Psoas muscle (tissue), 8 donors: Measurements from ENCODE around the gene ST6GALNAC6. TPM values are rescaled to one million over a fixed set of nuclear protein-coding genes. Genes with fewer than 3 reads are reported as not detected.

ENCODE experiments used
- ATAC-seq, 4 donors: fragments of 200-7000 bp; cut with Tn5 transposase; one replicate each; pipeline ENCODE4 v1.9.1; 2020; ENCODE audit warnings: moderate library complexity in 3 of 4, mild to moderate bottlenecking in 2 of 4
- DNase-seq, 2 donors: peaks; one replicate each; pipeline ENCODE4 v3.0.0-alpha.2; 2020
- H3K27ac ChIP-seq: fragments of 200-600 bp; one replicate; pipeline ENCODE4 v1.8.0; 2022
- H3K27me3 ChIP-seq, 3 donors: fragments of 200-600 bp in 1 of 3; one replicate each; pipeline versions ENCODE4 v1.6.1 to v1.8.0; 2013 to 2022; ENCODE audit warnings: low read length in 2 of 3, mild to moderate bottlenecking in 2 of 3, moderate library complexity in 1 of 3; ENCODE audit not compliant: insufficient read depth in 3 of 3
- H3K36me3 ChIP-seq, 2 donors: fragments of 200-600 bp in 1 of 2; one replicate each; pipeline versions ENCODE4 v1.6.1 to v1.8.0; 2013 to 2022; ENCODE audit warnings: low read depth in 1 of 2, mild to moderate bottlenecking in 1 of 2, moderate library complexity in 1 of 2; ENCODE audit not compliant: insufficient read depth in 1 of 2
- H3K4me1 ChIP-seq: fragments of 200-600 bp; one replicate; pipeline ENCODE4 v1.8.0; 2022
- H3K4me3 ChIP-seq: fragments of 200-600 bp; one replicate; pipeline ENCODE4 v1.8.0; 2022; ENCODE audit warnings: mild to moderate bottlenecking
- H3K9me3 ChIP-seq: fragments of 200-600 bp; one replicate; pipeline ENCODE4 v1.8.0; 2022
- CTCF ChIP-seq: fragments of 200-600 bp; IDR thresholded peaks from one replicate; pipeline ENCODE4 v1.8.0; 2022; ENCODE audit warnings: antibody characterized with exemption
- WGBS, 3 donors: extraction: QIAGEN DNeasy Blood & Tissue Kit; methylation state at CpG; one replicate each; pipeline versions ENCODE4 v1.1.6 to v1.1.7; 2013; 5-methylcytosine and 5-hydroxymethylcytosine counted together
- intact Hi-C, 2 donors: fragments of 100-400 bp; cut with DNase I; formaldehyde crosslinking; loops; one replicate each; pipeline versions ENCODE4 v1.11.0 to v1.14.2; 2022
- polyA plus RNA-seq, 3 donors: library from polyadenylated mRNA; stranded (reverse); fragments of 200-250 nt; gene quantifications; one replicate each; pipeline ENCODE4 v1.2.3, GENCODE V29; 2013
- total RNA-seq, 4 donors: library from RNA; stranded (reverse); fragmentation: NEBNext Ultra II Directional in 2 of 4; extraction: Animal tissue kit (Norgen Biotek cat#: 25700) in 2 of 4; gene quantifications; one replicate each; pipeline versions ENCODE4 v1.2.1 to v1.2.4, GENCODE V29; 2021 to 2023
- donor health status: healthy with polysubstance abuse.
- donor health status: DM: no; HTN: no; CAD: no; lungs with moderate emphysema.
- donor health status: Bipolar disorder and iron deficiency.
- donor health status: healthy.
- donor health status: DM: yes; HTN: yes; CAD: no.
- donor health status: DM: no; HTN: no; CAD: no.
- donor health status: DM: no; HTN: no; CAD: no.
- donor health status: DM: yes; HTN: yes; CAD: no.

The ST6GALNAC6 gene
- total and polyA plus RNA-seq, 7 donors: 18.5 to 35.5 (median 25.0) TPM

GRCh38 chr9:127927988-127928675 lies 28.7 kb upstream of the ST6GALNAC6 start:
- no peak overlapping the region for H3K27ac ChIP-seq
- H3K9me3 ChIP-seq: no peaks in the 10 kb centered on the region
- H3K36me3 ChIP-seq: no peaks in the 10 kb centered on the region
- H3K4me3 ChIP-seq: no peak overlapping the region
- WGBS, 3 donors: 18 to 26% (median 21%) methylated on average over 18 to 24 of the region's 24 CpGs
- ATAC-seq: no peak
- intact Hi-C loops: loop anchor here in 1 of 2 donors (10.0 kb wide), 1 partner anchor 143 kb away; the partner anchor contains the start of gene CDK9
- peaks cover 6% of the 10 kb centered on the region for H3K4me1 ChIP-seq
- H3K27me3 ChIP-seq: peaks cover 0 to 62% (median 16%) of the 10 kb centered on the region in 3 donors
- DNase-seq: no peak
- no peak for TF ChIP-seq CTCF

- peaks cover 6% of the 10 kb centered on the region for H3K4me1 ChIP-seq
- H3K4me3 ChIP-seq: no peak overlapping the region
- H3K9me3 ChIP-seq: no peaks in the 10 kb centered on the region
- no peak overlapping the region for H3K27ac ChIP-seq
- no peak for TF ChIP-seq CTCF
- ATAC-seq: no peak
- H3K36me3 ChIP-seq: no peaks in the 10 kb centered on the region
- DNase-seq: no peak
- peaks cover 0 to 62% (median 14%) of the 10 kb centered on the region in 3 donors for H3K27me3 ChIP-seq
- intact Hi-C loops: loop anchor here in 1 of 2 donors (10.0 kb wide), 1 partner anchor 143 kb away; the partner anchor contains the start of gene CDK9
- 3 to 8% (median 7%) methylated on average over 26 to 56 of the region's 56 CpGs for WGBS, 3 donors
These were observed 28.0 kb upstream of the ST6GALNAC6 start for GRCh38 chr9:127927201-127927987.

DNA sequence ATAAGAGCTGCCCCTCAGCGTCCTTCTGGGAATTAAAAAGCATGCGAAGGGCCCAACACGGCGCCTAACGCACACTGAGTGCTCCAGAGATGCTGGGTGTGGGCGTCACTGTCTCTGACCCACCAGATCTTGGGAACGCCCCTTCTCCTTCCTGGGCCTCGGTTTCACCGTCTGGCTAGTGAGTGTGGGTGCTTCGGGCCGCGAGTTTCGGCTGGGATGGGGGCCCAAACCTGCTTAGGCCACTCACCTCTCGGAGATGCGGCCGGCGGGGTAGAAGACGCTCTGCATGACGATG lies 27.4 kb upstream of the ST6GALNAC6 start:
- DNase-seq (no peak), ATAC-seq (no peak)
- Histone ChIP-seq H3K27me3 (peaks cover 0 to 60% (median 14%) of the 10 kb centered on the region in 3 donors), H3K36me3 (no peaks in the 10 kb centered on the region), H3K4me3 (no peak overlapping the region), H3K27ac (no peak overlapping the region), H3K9me3 (no peaks in the 10 kb centered on the region), H3K4me1 (peaks cover 9% of the 10 kb centered on the region)
- no peak for TF ChIP-seq CTCF
- intact Hi-C loops: loop anchor here in 1 of 2 donors (10.0 kb wide), 1 partner anchor 142 kb away; the partner anchor contains the start of gene CDK9
- 19 to 23% (median 22%) methylated on average over 19 of the region's 19 CpGs for WGBS, 3 donors

GRCh38 chr9:127925959-127926905 lies 26.8 kb upstream of the ST6GALNAC6 start:
- intact Hi-C loops: loop anchor here in 1 of 2 donors (10.0 kb wide), 1 partner anchor 141 kb away; the partner anchor contains the start of gene CDK9
- ATAC-seq: no peak
- TF ChIP-seq CTCF: no peak
- no peak for DNase-seq
- no peak overlapping the region for H3K4me3 ChIP-seq
- H3K27me3 ChIP-seq: peaks cover 0 to 54% (median 14%) of the 10 kb centered on the region in 3 donors
- H3K9me3 ChIP-seq: no peaks in the 10 kb centered on the region
- no peak overlapping the region for H3K27ac ChIP-seq
- no peaks in the 10 kb centered on the region for H3K36me3 ChIP-seq
- 69 to 79% (median 78%) methylated on average over 14 of the region's 14 CpGs for whole genome bisulfite sequencing, 3 donors
- peaks cover 12% of the 10 kb centered on the region for H3K4me1 ChIP-seq
